HG03280 (cell line): ENCODE measurements around the gene UCHL5.
A peak's percentile ranks its signal among the peaks of the same experiment; 100 is the strongest.

Source experiments
- ATAC-seq: cut with Tn5 transposase; IDR thresholded peaks from one replicate; pipeline ENCODE4 v1.9.1; 2021; ENCODE audit warnings: mild to moderate bottlenecking, moderate library complexity; ENCODE audit not compliant: unreplicated experiment

The UCHL5 gene, protein sequence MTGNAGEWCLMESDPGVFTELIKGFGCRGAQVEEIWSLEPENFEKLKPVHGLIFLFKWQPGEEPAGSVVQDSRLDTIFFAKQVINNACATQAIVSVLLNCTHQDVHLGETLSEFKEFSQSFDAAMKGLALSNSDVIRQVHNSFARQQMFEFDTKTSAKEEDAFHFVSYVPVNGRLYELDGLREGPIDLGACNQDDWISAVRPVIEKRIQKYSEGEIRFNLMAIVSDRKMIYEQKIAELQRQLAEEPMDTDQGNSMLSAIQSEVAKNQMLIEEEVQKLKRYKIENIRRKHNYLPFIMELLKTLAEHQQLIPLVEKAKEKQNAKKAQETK

DNA sequence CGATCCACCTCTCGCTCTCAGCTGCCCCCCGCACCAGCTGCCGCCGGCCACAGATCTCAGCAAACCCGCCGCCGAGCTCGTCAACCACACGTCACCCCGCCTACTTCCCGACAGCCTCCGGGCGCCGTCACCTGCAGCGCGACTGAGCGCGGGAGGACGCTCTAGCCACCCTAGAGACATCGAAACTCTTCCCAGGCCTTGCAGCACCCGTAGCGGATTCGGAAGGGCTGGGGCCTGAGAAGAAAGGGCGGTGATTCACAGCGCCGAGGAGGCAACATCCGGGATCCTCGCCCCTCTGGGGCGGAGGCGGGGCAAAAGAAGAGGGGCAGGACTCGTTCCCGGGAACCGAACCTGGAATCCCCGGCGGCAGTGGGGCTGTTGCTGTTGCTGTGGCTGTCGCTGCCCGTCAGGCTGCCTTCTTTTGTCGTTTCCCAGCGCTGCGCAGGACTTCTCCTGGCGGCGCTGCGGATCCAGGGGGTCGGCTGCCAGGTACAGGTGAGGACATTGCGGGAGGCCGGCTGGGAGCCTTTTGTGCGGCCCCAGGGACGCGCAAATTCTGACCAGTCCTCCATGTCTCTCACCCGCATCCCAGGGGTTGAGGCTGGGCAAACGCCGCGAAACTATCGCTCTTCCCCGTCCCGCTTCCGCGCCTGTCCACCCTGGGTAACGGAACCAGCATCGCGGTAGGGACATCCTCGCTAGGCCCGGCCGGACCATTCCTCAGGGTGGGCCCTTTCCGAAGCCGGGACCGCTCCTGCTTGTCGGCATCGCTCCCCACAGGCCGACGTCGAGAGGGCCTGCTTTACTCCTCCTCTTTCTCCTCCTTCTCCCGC is at the start of gene UCHL5, which contains the start of gene RO60:
UCHL5 (minus strand) TSS at position 79 of the 833 bp plus-strand sequence. CDS start 100 bp downstream, outside the sequence.
RO60 (plus strand) TSS at position 331 of the 833 bp plus-strand sequence. CDS start 9,443 bp downstream, outside the sequence.
- peak; percentile 93 for ATAC-seq

DNA sequence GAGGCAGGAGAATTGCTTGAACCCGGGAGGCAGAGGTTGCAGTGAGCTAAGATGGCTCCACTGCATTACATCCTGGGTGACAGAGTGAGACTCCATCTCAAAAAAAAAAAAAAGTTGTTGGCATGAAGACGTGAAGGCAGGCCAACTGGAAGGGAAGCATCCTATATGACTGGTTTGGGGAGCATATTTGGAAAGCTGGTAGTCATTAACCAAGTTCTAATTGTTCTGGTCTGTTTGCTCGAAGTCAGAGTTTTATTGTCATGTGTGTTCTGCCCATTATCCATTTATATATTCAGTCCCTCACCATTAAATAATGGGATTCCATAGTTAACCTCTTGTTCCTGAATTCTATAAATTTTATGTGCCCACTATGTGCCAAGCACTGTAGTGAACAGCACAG is 49.3 kb upstream of the UCHL5 start:
- ATAC-seq = no peak

GRCh38 chr1:193105821-193106177 is 46.6 kb upstream of the UCHL5 start:
- ATAC-seq = no peak

DNA sequence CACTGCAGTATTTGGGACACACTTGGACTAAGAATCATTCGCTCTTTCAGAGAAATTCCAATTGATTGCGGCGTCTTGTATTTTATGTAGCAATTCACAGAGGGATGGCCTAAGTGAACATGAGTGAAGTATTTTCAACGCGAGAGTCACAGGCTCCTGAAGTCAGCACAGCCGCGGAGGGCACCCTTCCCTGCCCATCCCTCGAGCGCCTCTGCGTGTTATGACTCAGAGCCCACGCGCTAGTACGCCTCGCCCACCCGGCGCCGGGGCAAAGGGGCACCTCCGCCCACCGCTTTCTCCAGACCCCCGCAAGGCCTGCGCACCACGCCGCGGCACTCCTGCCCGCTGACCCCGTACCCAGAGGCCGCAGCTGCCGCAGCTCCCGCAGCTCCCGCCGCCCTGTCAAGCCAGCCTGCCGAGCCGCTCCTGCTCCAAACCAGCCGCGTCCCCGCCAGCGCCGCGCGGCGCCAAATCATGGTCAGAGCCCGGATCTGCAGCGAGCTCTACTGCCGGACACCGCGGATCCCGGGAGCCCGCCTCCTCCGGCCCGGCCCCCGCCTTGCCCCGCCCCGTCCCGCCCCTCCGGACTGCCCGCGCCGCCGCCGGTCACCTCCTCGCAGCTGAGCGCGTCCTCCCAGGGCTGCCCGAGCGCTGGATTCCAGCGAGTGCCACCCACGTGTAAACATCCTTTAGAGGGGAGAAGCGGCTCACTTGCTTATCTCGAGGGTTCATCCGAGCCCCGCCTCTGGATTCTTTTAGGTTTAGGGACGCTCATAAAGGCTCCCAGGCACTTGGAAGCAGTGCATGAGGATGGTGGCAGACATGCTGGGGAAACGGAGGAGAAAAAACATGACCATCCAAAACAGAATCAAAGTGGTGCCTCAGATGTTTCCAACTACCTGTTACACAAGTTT is 46.0 kb upstream of the UCHL5 start, which contains the start of gene GLRX2:
GLRX2 (minus strand) TSS at position 508 of the 914 bp plus-strand sequence; CDS start at position 476, 32 bp downstream.
- peak; percentile 93 for ATAC-seq

DNA sequence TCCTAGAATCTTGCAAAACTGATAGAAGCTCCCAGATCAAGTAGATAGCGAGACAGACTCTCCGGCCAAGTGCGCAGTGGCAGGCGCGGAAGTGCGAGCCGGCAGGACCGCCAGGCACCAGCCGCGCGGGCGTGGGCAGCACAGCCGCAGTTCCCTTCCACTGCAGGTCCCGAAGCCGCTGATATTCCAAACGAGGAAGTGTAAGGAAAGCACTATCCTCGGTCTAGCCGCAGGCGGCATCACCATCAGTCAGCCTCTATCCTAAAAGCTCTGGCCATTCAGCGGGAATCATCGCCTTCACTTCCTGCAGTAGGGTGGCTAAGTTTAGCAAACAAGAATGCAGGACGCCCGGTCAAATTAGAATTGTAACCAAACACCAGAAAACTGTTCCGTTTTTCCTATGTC is 45.3 kb upstream of the UCHL5 start:
- peak; percentile 40 for ATAC-seq

DNA sequence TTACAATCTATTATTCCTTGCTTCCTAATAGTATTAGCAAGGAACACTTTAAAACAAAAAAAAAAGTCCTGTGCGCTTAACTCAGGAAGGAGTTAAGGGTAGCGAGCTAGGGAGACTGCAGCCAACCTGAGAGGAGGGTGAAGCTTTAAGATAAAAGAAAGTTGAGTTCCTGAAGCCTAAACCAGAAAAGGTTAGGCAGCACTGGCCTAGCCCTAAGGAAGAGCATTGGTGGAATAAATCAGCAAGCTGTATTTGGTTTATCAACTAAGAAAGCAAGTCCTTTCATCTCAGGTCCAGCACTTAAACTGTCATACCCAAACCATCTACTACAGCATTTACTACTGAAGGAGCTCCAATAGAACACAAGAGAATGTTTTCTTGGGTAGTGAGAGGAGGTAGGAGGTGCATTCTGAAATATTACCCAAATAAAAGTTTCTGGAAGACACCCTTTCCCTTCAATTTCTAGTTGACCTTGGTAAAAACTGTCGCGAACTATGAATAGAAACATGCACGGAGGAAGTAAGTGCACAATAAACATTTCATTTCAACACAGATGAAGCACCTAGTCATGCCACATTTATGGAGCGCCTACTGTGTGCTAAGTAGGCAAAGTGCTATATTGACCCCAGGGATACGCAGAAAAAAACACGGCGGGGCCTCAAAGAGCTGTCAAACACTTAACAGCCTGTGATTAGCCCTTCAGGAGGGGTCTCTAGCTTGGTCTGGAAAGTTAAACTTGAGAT is 44.8 kb upstream of the UCHL5 start:
- ATAC-seq = no peak

DNA sequence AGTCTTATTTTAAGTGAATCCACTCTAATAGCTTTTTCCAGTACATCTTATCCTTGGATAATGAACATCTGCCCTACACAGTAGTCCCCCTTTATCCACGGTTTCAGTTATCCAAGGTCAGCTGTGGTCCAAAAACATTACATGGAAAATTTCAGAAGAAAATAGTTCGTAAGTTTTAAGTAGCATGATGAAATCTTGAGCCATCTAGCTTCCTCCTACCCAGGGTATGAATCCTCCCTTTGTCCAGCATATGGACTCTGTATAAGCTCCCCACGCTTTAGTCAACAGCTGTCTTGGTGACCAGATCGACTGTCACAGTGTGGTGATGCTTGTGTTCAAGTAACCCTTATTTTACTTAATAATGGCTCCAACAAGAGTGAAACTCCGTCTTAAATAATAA is 43.5 kb upstream of the UCHL5 start:
- no peak for ATAC-seq

GRCh38 chr1:193094112-193094511 is 35.0 kb upstream of the UCHL5 start:
- ATAC-seq = no peak

DNA sequence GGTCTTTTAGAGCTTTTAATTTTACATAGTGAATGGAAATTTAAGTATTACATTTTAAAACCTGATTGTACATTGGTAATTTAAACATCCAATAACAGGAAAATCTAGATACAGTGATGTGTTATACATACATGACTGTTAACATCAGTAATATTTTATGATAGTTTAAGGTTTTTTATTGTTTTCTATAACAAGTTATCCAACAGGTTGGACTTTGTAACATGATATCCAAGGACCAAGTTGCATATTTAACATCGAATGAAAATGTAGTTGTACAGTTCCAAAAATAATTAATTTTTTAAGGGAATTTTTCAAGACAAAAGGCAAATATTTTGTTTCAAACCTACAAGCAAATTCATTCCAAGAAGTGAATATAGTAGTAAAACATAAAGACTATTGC is 31.7 kb upstream of the UCHL5 start:
- no peak for ATAC-seq

- no peak for ATAC-seq
Measured at GRCh38 chr1:193087893-193088292, 28.7 kb upstream of the UCHL5 start.

- ATAC-seq = no peak
Measured at GRCh38 chr1:193086342-193086741, 27.2 kb upstream of the UCHL5 start.

DNA sequence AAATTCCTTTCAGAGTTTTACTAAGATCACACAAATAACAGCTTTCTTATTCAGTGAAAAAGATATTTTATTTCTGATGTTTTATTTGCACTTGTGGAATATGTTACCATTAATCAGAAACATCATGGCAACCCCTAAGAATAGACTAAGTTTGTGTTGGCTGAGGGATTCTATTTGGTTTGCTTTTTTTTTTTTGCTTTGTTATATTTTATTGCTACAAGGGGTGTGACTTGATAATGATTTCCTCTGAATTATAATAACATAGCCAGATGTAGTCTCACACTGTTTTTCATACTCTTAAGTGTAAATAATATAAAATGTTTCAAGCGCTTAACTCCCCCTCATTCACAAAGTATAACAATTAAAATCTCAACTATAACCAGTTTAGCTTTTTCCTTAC is 26.1 kb upstream of the UCHL5 start:
- no peak for ATAC-seq

DNA sequence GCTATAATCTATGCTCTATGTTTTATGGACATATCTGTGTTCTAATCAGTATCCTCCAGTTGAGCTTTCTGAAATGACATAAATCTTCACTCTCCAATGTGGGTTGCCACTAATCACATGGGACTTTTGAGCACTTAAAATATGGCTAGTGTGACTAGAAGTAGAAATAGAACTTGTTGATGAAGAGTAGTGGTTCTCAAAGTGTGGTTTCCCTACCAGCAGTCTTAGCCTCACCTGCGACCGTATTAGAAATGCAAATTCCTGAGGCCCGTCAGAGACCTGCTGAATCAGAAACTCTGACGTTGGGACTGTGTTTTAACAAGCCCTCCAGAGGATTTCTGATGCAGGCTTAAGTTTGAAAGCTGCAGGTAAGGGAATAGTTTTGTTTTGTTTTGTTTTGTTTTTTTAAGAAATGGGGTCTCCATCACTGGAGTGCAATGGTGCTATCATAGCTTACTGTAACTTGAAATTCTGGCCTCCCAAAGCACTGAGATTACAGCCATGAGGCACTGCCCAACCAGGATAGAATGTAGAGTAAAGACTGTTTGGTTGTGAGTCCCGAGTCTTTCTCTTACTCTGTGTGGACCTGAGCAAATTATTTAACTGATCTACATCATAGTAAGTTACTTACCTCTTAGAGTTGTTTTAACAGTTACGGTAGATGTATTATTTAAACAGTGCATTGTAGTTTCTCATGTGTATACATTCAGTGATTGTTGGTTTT is 24.4 kb upstream of the UCHL5 start:
- ATAC-seq = peak; percentile 99

DNA sequence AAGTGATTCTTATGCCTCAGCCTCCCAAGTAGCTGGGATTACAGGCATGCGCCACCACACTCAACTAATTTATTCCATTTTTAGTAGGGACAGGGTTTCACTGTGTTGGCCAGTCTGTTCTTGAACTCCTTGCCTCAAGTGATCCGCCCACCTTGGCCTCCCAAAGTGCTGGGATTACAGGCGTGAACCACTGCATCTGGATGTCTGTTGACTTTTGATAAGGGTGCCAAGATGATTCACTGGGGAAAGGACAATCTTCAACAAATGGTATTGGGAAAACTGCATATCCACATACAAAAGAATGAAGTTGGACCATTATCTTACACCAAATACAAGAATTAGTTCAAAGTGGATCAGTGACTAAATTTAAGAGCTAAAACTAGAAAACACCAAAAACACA is 20.0 kb upstream of the UCHL5 start:
- ATAC-seq = no peak

- ATAC-seq = no peak
Measured at GRCh38 chr1:193077991-193078390, 18.8 kb upstream of the UCHL5 start.

DNA sequence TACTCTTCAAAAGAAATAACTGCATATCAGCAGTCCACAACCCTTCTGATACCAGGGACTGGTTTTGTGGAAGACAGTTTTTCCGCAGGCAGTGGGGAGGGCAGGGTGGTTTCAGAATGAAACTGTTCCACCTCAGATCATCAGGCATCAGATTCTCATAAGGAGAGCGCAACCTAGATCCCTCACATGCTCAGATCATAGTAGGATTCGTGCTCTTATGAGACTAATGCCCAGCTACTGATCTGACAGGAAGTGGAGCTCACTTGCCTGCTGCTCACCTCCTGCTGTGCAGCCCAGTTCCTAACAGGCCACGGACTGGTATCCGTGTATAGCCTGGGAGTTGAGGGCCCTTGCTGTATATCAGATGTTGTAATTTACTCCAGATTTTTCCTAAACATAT is 11.8 kb upstream of the UCHL5 start:
- ATAC-seq = peak; percentile 51

DNA sequence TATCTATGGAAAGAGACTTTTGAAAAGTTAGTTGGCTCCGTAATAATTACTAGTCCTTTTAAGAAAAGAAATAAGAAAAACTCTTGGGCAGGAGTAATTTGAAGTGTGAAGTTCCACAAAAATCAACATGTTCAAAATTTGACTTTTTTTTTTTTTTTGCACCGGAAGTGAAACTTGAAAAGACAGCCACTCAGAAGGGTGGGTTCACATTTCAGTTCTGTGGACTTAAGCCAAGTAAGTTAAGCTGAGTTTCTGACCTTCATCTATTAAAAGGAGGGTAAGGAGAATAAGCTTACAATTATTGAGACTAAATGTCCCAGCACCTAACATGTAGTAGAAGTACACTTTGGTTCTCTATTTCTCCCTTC is 11.2 kb upstream of the UCHL5 start:
- ATAC-seq = peak; percentile 36

DNA sequence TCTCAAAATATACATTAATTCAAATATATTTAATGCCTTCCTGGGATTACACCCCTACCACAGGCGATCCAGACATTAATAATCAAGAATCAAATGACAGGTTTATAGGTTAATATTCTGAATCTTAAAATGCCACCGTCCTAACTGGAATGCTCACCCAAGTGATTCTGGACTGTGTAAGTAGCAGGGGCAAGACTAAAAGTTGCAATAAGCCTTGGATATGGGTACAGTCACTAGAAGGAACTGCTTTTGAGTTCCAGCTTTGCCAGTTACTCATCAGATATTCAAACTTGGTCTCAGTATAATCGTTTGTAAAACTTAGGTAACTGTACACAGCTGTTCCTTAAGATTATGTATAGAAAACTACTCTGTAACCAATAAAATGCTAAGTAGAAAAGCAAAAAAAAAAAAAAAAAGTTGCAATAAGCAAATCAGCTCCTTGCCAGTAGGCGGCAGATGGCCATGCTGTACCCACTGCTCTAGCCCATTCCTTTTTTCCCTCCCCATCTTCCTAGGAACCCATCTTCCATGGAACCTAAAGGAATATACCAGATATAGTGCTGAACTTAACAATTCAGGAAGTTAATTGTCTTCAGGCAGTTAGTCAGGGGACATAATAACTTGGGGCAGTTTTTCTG is 10.7 kb upstream of the UCHL5 start:
- peak; percentile 42 for ATAC-seq

DNA sequence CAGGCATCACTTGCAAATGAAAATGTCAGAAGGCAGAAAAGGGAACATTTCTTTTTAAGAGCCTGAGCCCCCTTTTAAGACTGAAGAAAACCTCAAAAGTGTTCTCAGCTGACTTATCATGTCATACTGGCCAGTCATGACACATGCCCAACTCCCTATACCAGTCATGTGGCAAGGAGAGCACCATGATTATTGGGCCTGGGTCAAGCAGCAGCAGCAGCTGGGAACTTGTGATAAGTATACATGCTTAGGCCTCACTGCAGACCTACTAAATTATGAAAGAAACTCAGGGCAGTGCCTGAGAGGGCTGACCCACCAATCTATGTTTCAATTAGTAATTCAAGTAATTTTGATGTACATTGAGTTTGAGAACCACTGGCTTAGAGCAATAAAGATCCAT is 8.9 kb upstream of the UCHL5 start:
- ATAC-seq = no peak
